ENCODE data around the gene UQCR11.

GRCh38 chr19:1574354-1575136 is 30.7 kb downstream of the UQCR11 start:
- TF ChIP-seq CTCF (IDR thresholded peaks at IDR 0.05) (no peak), POLR2A (IDR thresholded peaks at IDR 0.05) (no peak)

Measured in body of pancreas (tissue), 4 donors.